Keratinocyte (primary cell): ENCODE results near the gene LLGL1. TPM values are rescaled to one million over a fixed set of nuclear protein-coding genes. Genes with fewer than 3 reads are reported as not detected.

Experiments
- DNase-seq: peaks from one replicate; pipeline ENCODE4 v3.0.0-alpha.2; 2011; ENCODE audit warnings: low read depth, missing footprints, low spot score
- FAIRE-seq: peaks from 2 replicates; lab custom pipeline; 2011; peaks lifted over from hg19 to GRCh38; lab: Jason Lieb, UNC
- H2AFZ ChIP-seq: 2 replicates; pipeline ENCODE4 v1.6.0; 2012; ENCODE audit warnings: low read length, control low read depth, inconsistent platforms; ENCODE audit not compliant: control insufficient read depth
- H3K27ac ChIP-seq: 2 replicates; pipeline ENCODE4 v1.5.1; 2011; ENCODE audit warnings: low read length; ENCODE audit not compliant: control insufficient read depth, insufficient read depth
- H3K27me3 ChIP-seq: 3 replicates; pipeline ENCODE4 v1.6.0; 2011; ENCODE audit warnings: low read length; ENCODE audit not compliant: control insufficient read depth, insufficient read depth; ENCODE audit errors: extremely low read depth
- H3K36me3 ChIP-seq, 2 experiments: 2 replicates in 1 of 2; 3 replicates in 1 of 2; pipeline ENCODE4 v1.5.1; 2011; ENCODE audit warnings: low read length in 2 of 2, mild to moderate bottlenecking in 1 of 2; ENCODE audit not compliant: control insufficient read depth in 2 of 2, insufficient read depth in 2 of 2; ENCODE audit errors: extremely low read depth in 1 of 2
- H3K4me1 ChIP-seq: 3 replicates; pipeline ENCODE4 v1.5.1; 2011; ENCODE audit warnings: low read length; ENCODE audit not compliant: control insufficient read depth, insufficient read depth; ENCODE audit errors: extremely low read depth
- H3K4me2 ChIP-seq: 3 replicates; pipeline ENCODE4 v1.6.0; 2011; ENCODE audit warnings: low read depth, low read length; ENCODE audit not compliant: control insufficient read depth, insufficient read depth; ENCODE audit errors: extremely low read depth
- H3K4me3 ChIP-seq, 3 experiments: fragments of 200-600 bp in 1 of 3; sonication (generic) in 1 of 3; 2 replicates in 2 of 3; 3 replicates in 1 of 3; pipeline ENCODE4 v1.5.1; 2011 to 2016; ENCODE audit warnings: low read length in 3 of 3, mild to moderate bottlenecking in 3 of 3, control low read depth in 2 of 3, inconsistent platforms in 1 of 3, low read depth in 1 of 3, mixed read lengths in 1 of 3, mixed run types in 1 of 3, moderate library complexity in 1 of 3; ENCODE audit not compliant: control insufficient read depth in 2 of 3, insufficient read depth in 2 of 3; ENCODE audit errors: extremely low read depth in 1 of 3
- H3K79me2 ChIP-seq: 2 replicates; pipeline ENCODE4 v1.6.0; 2012; ENCODE audit warnings: low read length; ENCODE audit not compliant: control insufficient read depth, insufficient read depth
- H3K9ac ChIP-seq: 3 replicates; pipeline ENCODE4 v1.6.0; 2011; ENCODE audit warnings: low read length; ENCODE audit not compliant: control insufficient read depth, insufficient read depth; ENCODE audit errors: extremely low read depth
- H3K9me1 ChIP-seq: 3 replicates; pipeline ENCODE4 v1.6.0; 2011; ENCODE audit warnings: low read length; ENCODE audit not compliant: control insufficient read depth, insufficient read depth; ENCODE audit errors: extremely low read depth
- H3K9me3 ChIP-seq: 2 replicates; pipeline ENCODE4 v1.5.1; 2012; ENCODE audit warnings: low read depth, low read length; ENCODE audit not compliant: control insufficient read depth
- H4K20me1 ChIP-seq: 3 replicates; pipeline ENCODE4 v1.6.0; 2011; ENCODE audit warnings: low read length; ENCODE audit not compliant: control insufficient read depth, insufficient read depth; ENCODE audit errors: extremely low read depth
- CTCF ChIP-seq, 3 experiments: IDR thresholded peaks in 1 of 3; conservative IDR thresholded peaks in 1 of 3; optimal IDR thresholded peaks in 1 of 3; 2 replicates in 2 of 3; 3 replicates in 1 of 3; pipeline versions ENCODE3 to v1.5.1; 2011; ENCODE audit warnings: low read length in 3 of 3, mild to moderate bottlenecking in 3 of 3, moderate library complexity in 2 of 3, control low read depth in 1 of 3, inconsistent platforms in 1 of 3; ENCODE audit not compliant: insufficient read depth in 2 of 3; ENCODE audit errors: extremely low read depth in 1 of 3
- EZH2 ChIP-seq: IDR thresholded peaks from one replicate; pipeline ENCODE4 v1.6.1; 2012; ENCODE audit warnings: inconsistent platforms, mild to moderate bottlenecking, low read length, moderate library complexity
- dilution Hi-C: fragments of 300-500 bp; cut with MboI; formaldehyde crosslinking; loops from one replicate; pipeline ENCODE4 v1.7.0; 2020; ENCODE audit warnings: low sequenced_read_pairs; ENCODE audit not compliant: extremely low pct_ligation_motif_present
- polyA plus RNA-seq, 5 experiments: library from polyadenylated mRNA; depleted of rRNA in 3 of 5; stranded (reverse) in 3 of 5; stranded (forward) in 1 of 5; unstranded in 1 of 5; fragments of >200 nt; gene quantifications; 1 replicate in 1 of 5; 2 replicates in 3 of 5; 3 replicates in 1 of 5; pipeline versions ENCODE4 v1.2.1 to v1.2.3, GENCODE V29; 2011 to 2012; ENCODE audit warnings: missing spikeins in 2 of 5, low read depth in 1 of 5, low replicate concordance in 1 of 5

LLGL1 gene
- polyA plus RNA-seq, 1 donor (not counting 4 experiments of a cell fraction or from before 2014, with no cell fraction given): 13.8 TPM

GRCh38 chr17:18230288-18231141, 5.1 kb downstream of the LLGL1 start:
- peaks cover 16 to 20% of the 10 kb centered on the region in 2 experiments for H3K36me3 ChIP-seq
- no peak overlapping the region for H3K4me2 ChIP-seq
- no peak overlapping the region for H3K9ac ChIP-seq
- peaks cover 37% of the 10 kb centered on the region for H3K79me2 ChIP-seq
- TF ChIP-seq CTCF (optimal IDR thresholded peaks at IDR 0.05 in 1 of 3, IDR thresholded peaks at IDR 0.05 in 1 of 3, conservative IDR thresholded peaks at IDR 0.05 in 1 of 3; ENCODE audit: extremely low read depth in 1 of 3, insufficient read depth in 2 of 3, low read length in 3 of 3) (no peak), EZH2 (no peak)
- H3K4me3 ChIP-seq: no peak overlapping the region
- DNase-seq: no peak
- no peak overlapping the region for H2AFZ ChIP-seq
- no peak for FAIRE-seq
- no peaks in the 10 kb centered on the region for H3K9me1 ChIP-seq
- dilution Hi-C loops: no loop called here
- H4K20me1 ChIP-seq: no peaks in the 10 kb centered on the region
- H3K4me1 ChIP-seq: peaks cover 11% of the 10 kb centered on the region
- no peaks in the 10 kb centered on the region for H3K27me3 ChIP-seq
- no peak overlapping the region for H3K27ac ChIP-seq
- no peaks in the 10 kb centered on the region for H3K9me3 ChIP-seq

GRCh38 chr17:18231164-18231563, 5.7 kb downstream of the LLGL1 start:
- peaks cover 18% of the 10 kb centered on the region for H3K4me1 ChIP-seq
- H3K4me2 ChIP-seq: no peak overlapping the region
- TF ChIP-seq EZH2 (no peak), CTCF (optimal IDR thresholded peaks at IDR 0.05 in 1 of 3, IDR thresholded peaks at IDR 0.05 in 1 of 3, conservative IDR thresholded peaks at IDR 0.05 in 1 of 3; ENCODE audit: extremely low read depth in 1 of 3, insufficient read depth in 2 of 3, low read length in 3 of 3) (no peak)
- H3K27me3 ChIP-seq: no peaks in the 10 kb centered on the region
- H4K20me1 ChIP-seq: no peaks in the 10 kb centered on the region
- H3K9me3 ChIP-seq: no peaks in the 10 kb centered on the region
- no peak overlapping the region for H3K27ac ChIP-seq
- peaks cover 16 to 20% of the 10 kb centered on the region in 2 experiments for H3K36me3 ChIP-seq
- H3K4me3 ChIP-seq: no peak overlapping the region
- FAIRE-seq: no peak
- peaks cover 33% of the 10 kb centered on the region for H3K79me2 ChIP-seq
- DNase-seq: no peak
- H3K9ac ChIP-seq: no peak overlapping the region
- H2AFZ ChIP-seq: no peak overlapping the region
- dilution Hi-C loops: no loop called here
- H3K9me1 ChIP-seq: no peaks in the 10 kb centered on the region
